WI38 (cell line): ENCODE data around the gene ZNF616.

Experiments used
- H3K4me3 ChIP-seq: 2 replicates; pipeline ENCODE4 v1.5.1; 2011; ENCODE audit warnings: low read depth, mild to moderate bottlenecking, control low read depth, low read length
- TF ChIP-seq, protein P1 (sequence below): IDR thresholded peaks from 2 replicates; pipeline ENCODE4 v1.5.1; 2012; ENCODE audit warnings: low read depth, mild to moderate bottlenecking, control low read depth, low read length

The ZNF616 gene

DNA sequence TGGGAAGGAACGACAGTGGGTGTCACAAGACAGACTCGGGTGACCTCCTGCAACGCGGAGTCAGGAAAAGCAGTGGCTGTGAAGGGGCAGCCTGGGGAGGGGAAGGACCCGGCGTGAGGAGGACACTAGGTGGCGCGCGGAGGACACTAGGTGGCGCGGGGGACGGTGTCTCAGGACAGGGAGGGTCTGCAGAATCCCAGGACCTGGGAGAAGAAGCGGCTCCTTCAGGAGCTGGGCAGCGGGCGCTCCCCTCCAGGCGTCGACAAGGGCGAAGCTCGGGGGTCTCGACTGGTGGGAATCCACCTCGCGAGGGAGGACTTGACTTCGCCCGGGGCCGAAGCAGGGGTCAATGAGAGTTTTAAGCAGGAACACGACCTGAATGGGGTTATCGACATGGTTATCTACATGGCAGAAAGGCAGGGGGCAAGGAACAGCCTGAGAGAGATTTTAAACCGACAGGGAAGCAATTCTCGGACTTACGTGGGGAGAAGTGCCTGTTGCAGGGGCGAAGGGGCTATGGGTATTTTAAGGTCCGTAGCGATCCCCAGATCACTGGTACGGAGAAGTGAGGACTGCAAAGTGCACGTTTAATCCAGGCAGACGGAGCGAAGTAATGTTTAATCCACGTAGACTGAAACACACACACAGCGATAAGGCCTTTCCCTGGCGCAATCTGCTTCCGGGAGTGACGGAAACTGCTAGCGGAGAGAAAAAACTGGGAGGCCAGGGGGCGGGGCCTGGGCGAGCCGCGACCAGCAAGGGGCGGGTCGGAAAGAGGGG, at the start of gene ZNF616:
TSS of gene ZNF616 (minus strand) at position 687 of the 780 bp plus-strand sequence. CDS start 9,426 bp downstream, outside the sequence.
- H3K4me3 ChIP-seq, result peak within 1 kb of the TSS; percentile 97
- TF ChIP-seq, protein P1, sequence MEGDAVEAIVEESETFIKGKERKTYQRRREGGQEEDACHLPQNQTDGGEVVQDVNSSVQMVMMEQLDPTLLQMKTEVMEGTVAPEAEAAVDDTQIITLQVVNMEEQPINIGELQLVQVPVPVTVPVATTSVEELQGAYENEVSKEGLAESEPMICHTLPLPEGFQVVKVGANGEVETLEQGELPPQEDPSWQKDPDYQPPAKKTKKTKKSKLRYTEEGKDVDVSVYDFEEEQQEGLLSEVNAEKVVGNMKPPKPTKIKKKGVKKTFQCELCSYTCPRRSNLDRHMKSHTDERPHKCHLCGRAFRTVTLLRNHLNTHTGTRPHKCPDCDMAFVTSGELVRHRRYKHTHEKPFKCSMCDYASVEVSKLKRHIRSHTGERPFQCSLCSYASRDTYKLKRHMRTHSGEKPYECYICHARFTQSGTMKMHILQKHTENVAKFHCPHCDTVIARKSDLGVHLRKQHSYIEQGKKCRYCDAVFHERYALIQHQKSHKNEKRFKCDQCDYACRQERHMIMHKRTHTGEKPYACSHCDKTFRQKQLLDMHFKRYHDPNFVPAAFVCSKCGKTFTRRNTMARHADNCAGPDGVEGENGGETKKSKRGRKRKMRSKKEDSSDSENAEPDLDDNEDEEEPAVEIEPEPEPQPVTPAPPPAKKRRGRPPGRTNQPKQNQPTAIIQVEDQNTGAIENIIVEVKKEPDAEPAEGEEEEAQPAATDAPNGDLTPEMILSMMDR, result peak; percentile 75

DNA sequence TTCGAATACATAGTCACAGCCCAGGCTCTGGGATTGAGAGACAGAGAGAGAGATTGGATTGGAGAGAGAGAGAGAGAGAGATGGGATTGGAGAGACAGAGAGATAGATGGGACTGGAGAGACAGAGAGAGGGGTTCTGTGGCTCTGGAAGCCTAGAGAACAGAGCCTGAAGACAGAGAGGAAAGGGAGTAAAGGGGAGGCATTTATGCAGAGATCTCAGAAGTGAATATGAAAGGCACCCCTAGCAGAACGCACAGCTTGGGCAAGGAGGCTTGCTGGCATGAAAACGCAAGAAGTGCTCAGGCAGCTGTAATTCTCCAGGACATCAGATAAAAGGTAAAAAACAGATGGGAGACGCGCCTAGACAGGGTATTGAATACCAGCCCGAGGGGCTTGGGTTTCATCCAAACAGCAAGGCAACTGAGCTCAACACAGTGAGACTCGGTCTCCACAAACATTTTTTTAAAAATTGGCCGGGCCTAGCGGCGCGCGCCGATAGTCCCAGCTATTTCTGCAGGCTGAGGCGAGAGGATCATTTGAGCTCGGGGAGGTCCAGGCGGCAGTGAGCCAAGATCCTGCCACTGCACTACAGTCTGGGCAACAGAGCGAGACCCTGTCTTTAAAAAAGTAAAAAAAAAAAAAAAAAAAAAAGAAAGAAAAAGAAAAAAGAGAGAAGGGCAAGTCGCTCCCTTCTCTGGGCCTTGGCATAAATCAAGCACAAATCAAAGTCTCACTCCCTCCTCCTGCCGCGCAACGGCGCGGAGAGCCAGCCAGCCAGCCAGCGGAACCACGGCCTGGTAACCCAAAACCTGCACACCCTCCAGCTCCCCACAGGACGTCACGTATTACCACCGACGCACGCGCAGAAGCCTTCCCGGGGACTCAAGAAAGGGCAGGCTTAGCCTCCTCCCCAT, 49.3 kb upstream of the ZNF616 start:
- H3K4me3 ChIP-seq, result peak overlapping the region; percentile 52
- TF ChIP-seq, protein P1, result no peak

DNA sequence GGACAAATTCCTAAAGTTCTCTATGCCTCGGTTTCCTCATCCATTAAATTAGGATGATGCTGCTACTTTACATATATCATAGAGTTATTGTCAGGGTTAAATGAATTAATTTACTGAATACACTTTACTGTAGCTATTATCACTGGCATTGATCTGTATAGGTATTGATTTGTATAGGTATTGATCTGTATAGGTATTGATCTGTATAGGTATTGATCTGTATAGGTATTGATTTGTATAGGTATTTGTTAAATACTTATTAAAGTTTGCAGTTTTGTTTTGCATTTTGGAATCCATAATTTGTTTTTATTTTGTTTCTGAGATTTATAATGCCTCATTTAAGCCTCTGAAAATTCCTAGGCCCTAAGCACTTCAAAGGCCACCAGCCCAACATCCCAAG, 47.7 kb upstream of the ZNF616 start:
- TF ChIP-seq, protein P1, result no peak
- H3K4me3 ChIP-seq, result no peak overlapping the region

DNA sequence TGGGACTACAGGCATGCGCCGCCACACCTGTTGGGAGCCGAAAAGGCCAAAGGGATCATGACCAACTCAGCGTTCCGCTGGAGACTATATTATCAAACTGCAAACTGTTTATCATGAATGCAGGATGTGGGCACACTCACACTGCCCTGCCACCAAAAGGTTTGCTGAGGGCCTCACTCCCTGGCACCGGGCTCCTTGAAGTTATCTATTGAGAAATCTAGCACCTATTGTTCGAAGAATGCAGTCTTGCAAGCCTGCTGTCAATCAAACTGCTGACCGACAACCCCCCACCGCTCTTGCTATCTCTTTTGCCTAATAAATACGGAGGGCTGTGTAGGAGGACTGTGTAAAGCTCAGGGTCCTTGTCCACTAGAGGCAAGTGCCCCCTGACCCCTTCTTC, 36.8 kb upstream of the ZNF616 start:
- H3K4me3 ChIP-seq, result no peak overlapping the region
- TF ChIP-seq, protein P1, result no peak

DNA sequence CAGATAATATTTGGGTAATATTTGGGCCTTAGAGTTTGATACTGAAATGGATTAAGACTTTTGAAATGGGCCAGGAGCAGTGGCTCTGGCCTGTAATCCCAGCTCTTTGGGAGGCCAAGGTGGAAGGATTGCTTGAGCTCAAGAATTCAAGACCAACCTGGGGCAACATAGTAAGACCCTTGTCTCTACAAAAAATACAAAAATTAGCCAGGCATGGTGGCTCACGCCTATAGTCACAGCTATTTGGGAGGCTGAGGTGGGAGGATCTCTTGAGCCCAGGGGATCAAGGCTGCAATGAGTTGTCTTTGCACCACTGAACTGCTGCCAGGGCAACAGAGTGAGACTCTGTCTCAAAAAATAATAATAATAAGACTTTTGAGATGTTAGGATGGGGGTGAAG, 32.6 kb upstream of the ZNF616 start:
- no peak overlapping the region for H3K4me3 ChIP-seq
- TF ChIP-seq, protein P1, result no peak

DNA sequence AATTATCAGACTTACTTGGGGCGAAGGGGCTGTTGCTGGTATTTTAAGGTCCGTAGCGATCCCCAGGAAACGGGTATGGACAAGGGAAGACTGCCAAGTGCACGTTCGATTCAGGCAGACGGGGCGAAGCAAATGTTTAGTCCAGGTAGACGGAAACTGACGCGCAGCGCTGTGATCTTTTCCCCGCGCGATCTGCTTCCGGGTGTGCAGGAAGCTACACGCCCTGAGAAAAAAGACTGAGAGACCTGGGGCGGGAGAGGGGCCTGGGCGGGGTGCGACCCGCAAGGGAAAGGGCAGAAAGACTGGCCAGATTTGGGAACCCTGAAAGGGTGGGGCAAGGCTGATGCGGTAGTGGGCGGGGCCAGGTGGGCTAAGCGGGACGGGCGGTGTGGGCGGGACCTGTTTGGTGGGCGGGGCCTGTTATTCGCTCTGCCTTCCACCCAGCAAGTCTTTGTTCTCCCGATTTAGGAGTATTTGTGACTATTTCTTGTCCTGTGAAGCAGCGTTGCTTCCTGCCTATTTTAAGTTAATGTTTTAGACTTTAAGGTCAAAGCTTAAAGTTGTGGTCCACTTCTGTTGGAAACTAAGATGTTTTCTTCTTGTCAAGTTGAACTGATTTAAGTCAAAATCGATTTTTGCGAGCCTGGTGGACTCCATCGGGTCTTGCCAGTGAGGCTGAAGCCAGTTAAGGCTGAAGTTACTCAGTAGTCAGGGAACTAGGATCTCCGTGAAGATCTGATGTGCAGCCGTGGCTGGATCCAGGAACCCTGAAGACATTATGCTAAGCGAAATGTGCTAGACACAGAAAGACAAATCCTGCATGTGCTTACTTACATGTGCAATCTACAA, 31.8 kb upstream of the ZNF616 start, which contains the start of gene ZNF836:
TSS of gene ZNF836 (minus strand) at position 301 of the 849 bp plus-strand sequence. CDS start 3,549 bp downstream, outside the sequence.
- H3K4me3 ChIP-seq, result peak within 1 kb of the TSS; percentile 97
- TF ChIP-seq, protein P1, result no peak
